Suprapubic skin (tissue), 4 donors: ENCODE results near the gene PDE5A. TPM values are rescaled to one million over a fixed set of nuclear protein-coding genes. Genes with fewer than 3 reads are reported as not detected.
A peak's percentile ranks its signal among the peaks of the same experiment; 100 is the strongest.

Experiments used
- DNase-seq, 2 donors: peaks; one replicate each; pipeline ENCODE4 v3.0.0-alpha.2; 2019; ENCODE audit warnings: low spot score in 2 of 2
- H3K27ac ChIP-seq: fragments of 200-600 bp; sonication (generic); one replicate; pipeline ENCODE4 v1.5.1; 2019
- H3K27me3 ChIP-seq: fragments of 200-600 bp; sonication (generic); one replicate; pipeline ENCODE4 v1.5.1; 2019
- H3K36me3 ChIP-seq: fragments of 200-600 bp; sonication (generic); one replicate; pipeline ENCODE4 v1.5.1; 2019
- H3K4me1 ChIP-seq: fragments of 200-600 bp; sonication (generic); one replicate; pipeline ENCODE4 v1.5.1; 2019
- H3K4me3 ChIP-seq: fragments of 200-600 bp; sonication (generic); one replicate; pipeline ENCODE4 v1.5.1; 2019; ENCODE audit warnings: mild to moderate bottlenecking
- H3K9me3 ChIP-seq: fragments of 200-600 bp; sonication (generic); one replicate; pipeline ENCODE4 v1.5.1; 2019
- EP300 ChIP-seq: sonication (generic); formaldehyde crosslinking; IDR thresholded peaks from one replicate; pipeline ENCODE4 v1.6.1; 2017; ENCODE audit warnings: antibody characterized with exemption
- POLR2A ChIP-seq, 2 donors: fragments of 450-650 bp; IDR thresholded peaks; one replicate each; pipeline ENCODE4 v1.6.1; 2017; ENCODE audit warnings: antibody characterized with exemption in 2 of 2, mild to moderate bottlenecking in 2 of 2, moderate library complexity in 2 of 2
- POLR2AphosphoS5 ChIP-seq, 3 donors: sonication (generic); formaldehyde crosslinking; IDR thresholded peaks; one replicate each; pipeline ENCODE4 v1.6.1; 2017; ENCODE audit warnings: antibody characterized with exemption in 3 of 3
- WGBS: methylation state at CpG from one replicate; pipeline ENCODE4 v1.1.5; 2018; 5-methylcytosine and 5-hydroxymethylcytosine counted together
- total RNA-seq, 4 donors: library from RNA; depleted of rRNA; stranded (reverse); fragments of >200 nt; gene quantifications; one replicate each; pipeline ENCODE4 v1.1.0, GENCODE V29; 2016
- TF ChIP-seq, protein P1 (sequence below), 2 donors: fragments of 200-600 bp in 1 of 2; fragments of 450-650 bp in 1 of 2; sonication (generic) in 1 of 2; IDR thresholded peaks; one replicate each; pipeline ENCODE4 v1.5.1; 2016 to 2019; ENCODE audit warnings: antibody characterized with exemption in 2 of 2, mild to moderate bottlenecking in 1 of 2, moderate library complexity in 1 of 2

The PDE5A gene
- total RNA-seq, 4 donors from 2014 or later = 6.4 to 20.0 (median 9.8) TPM

DNA sequence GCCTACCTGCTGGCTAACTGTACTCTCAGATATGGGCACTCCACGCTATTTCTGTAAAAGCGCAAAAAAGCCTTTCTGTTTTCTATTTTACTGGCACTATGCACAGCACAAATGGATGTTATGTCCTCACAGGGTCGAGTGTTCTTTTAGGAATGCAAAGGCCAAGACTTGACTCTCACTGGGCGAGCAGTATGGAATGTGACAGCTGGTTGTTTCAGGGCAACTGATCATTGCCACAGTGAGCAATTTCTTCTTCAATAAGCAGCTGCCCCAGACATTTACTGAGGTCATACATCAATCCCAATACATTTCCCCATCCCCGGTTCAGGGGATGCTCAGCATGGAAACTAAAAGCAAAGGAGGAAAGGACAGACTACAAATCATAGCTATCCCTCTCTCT, 58.2 kb downstream of the PDE5A start:
- Histone ChIP-seq H3K4me1 (no peaks in the 10 kb centered on the region), H3K36me3 (no peaks in the 10 kb centered on the region), H3K9me3 (no peaks in the 10 kb centered on the region), H3K4me3 (no peak overlapping the region), H3K27me3 (no peaks in the 10 kb centered on the region), H3K27ac (no peak overlapping the region)
- DNase-seq = no peak
- no peak for TF ChIP-seq POLR2A (IDR thresholded peaks at IDR 0.05)
- TF ChIP-seq POLR2AphosphoS5 (IDR thresholded peaks at IDR 0.05) = no peak
- TF ChIP-seq, protein P1, sequence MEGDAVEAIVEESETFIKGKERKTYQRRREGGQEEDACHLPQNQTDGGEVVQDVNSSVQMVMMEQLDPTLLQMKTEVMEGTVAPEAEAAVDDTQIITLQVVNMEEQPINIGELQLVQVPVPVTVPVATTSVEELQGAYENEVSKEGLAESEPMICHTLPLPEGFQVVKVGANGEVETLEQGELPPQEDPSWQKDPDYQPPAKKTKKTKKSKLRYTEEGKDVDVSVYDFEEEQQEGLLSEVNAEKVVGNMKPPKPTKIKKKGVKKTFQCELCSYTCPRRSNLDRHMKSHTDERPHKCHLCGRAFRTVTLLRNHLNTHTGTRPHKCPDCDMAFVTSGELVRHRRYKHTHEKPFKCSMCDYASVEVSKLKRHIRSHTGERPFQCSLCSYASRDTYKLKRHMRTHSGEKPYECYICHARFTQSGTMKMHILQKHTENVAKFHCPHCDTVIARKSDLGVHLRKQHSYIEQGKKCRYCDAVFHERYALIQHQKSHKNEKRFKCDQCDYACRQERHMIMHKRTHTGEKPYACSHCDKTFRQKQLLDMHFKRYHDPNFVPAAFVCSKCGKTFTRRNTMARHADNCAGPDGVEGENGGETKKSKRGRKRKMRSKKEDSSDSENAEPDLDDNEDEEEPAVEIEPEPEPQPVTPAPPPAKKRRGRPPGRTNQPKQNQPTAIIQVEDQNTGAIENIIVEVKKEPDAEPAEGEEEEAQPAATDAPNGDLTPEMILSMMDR (IDR thresholded peaks at IDR 0.05) = no peak
- TF ChIP-seq EP300 = no peak
- 71% methylated on average over 5 of the region's 5 CpGs for WGBS

DNA sequence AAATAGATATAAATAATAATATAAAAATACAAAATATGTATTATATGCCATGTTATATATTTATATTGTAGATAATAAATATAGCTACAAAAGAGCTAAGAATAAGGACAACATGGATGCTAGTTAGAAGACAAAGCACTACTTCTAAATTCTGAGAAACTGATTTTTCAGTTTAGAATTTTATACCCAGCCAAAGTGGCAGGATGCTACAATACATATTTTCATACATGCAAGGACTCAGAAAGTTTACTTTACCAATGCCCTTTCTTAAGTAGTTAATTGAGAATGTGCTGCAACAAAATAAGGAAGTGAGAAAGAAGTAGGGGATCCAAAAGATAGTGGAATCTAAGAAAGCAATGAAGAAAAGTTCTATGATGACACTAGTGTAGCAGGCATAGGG, 64.5 kb downstream of the PDE5A start:
- DNase-seq = no peak
- Histone ChIP-seq H3K27me3 (no peaks in the 10 kb centered on the region), H3K27ac (no peak overlapping the region), H3K36me3 (no peaks in the 10 kb centered on the region), H3K4me1 (no peaks in the 10 kb centered on the region), H3K9me3 (peaks cover 18% of the 10 kb centered on the region), H3K4me3 (no peak overlapping the region)
- no peak for TF ChIP-seq EP300
- TF ChIP-seq POLR2AphosphoS5 (IDR thresholded peaks at IDR 0.05) = no peak
- TF ChIP-seq, protein P1 (IDR thresholded peaks at IDR 0.05) = no peak
- TF ChIP-seq POLR2A (IDR thresholded peaks at IDR 0.05) = no peak

DNA sequence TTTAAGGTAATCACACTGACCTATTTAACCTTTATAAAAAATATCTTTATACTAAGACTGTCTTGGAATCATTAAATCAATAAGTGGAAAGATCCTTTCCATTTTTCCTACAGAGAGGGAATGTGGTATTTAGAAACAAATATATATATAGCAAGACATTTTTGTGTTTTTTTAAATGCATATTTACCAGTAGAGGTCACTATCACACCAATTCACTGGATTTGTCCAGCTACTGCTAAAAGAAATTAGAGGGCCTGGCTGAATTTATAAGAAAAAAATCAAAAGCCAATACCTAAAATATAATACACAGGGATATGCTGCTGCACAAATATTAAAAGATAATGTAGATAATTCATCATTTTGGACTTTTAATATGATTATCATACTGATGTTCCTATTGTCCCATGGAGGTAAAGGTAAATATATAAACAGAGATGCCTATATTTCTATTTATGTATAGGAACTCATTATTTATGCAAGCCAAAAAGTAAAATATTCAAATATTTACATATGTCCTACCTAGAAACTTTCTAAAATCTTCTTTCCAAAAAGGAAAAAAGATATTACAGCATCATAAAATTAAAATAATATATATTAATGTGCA, 69.5 kb downstream of the PDE5A start:
- Histone ChIP-seq H3K36me3 (no peaks in the 10 kb centered on the region), H3K27me3 (no peaks in the 10 kb centered on the region), H3K4me3 (no peak overlapping the region), H3K4me1 (no peaks in the 10 kb centered on the region), H3K27ac (no peak overlapping the region), H3K9me3 (peaks cover 7% of the 10 kb centered on the region)
- TF ChIP-seq POLR2AphosphoS5 (IDR thresholded peaks at IDR 0.05) (no peak), EP300 (no peak), POLR2A (IDR thresholded peaks at IDR 0.05) (no peak)
- TF ChIP-seq, protein P1 (IDR thresholded peaks at IDR 0.05) = peak; percentile 2 to 13
- DNase-seq = no peak

DNA sequence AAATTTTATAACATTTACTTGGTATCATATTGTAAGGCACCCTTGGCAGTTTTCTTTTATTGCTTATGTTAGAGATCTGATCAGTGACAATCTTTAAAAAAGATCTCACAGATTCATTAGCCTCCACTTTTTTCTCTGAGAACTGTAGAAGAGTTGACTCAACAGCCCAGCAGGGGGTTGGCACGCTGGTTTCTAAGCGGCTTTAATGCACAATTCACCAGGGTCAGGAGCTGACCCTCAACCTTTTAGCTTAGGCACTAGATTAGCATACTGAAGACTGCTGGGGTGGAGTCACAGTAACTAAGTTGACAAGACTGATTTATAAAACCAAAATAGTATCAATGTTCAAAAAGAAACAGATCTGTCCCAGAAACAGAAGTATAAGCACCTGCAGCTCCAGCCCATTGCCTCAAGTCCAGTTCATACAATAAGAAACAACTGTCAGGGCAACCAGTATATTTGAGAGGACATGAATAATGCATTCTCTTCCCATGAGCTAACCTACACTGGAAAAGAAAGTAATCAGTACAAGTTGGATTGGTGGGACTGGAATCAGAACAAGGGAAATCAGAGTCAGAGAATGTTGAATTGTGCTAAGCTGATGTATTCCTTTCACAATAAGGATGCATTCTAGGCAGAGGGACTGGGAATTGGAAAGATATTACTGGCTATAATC, 77.6 kb downstream of the PDE5A start:
- TF ChIP-seq POLR2AphosphoS5 (IDR thresholded peaks at IDR 0.05) = no peak
- TF ChIP-seq, protein P1 (IDR thresholded peaks at IDR 0.05) = no peak
- Histone ChIP-seq H3K4me3 (no peak overlapping the region), H3K9me3 (no peaks in the 10 kb centered on the region), H3K27me3 (no peaks in the 10 kb centered on the region), H3K36me3 (no peaks in the 10 kb centered on the region), H3K27ac (no peak overlapping the region), H3K4me1 (no peaks in the 10 kb centered on the region)
- no peak for DNase-seq
- 86% methylated on average over 2 of the region's 2 CpGs for WGBS

DNA sequence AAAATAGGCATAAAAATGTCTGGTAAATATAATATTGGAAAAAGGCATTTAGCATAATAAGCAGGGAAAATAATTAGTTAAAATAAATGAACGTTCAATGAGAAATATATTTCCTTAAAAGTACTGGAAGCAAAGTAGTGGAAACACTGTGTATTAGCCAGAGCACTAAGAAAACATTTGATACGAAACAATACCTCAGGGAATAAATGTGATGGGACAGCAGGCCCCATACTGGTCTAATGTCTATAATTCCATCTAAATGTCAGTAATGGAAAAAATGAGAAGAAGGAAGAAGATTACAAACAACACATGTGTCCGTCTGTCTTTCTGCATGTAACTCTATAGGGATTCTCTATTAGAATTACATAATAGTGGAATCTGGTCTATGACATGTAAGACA, 79.0 kb downstream of the PDE5A start:
- 84% methylated on average over 3 of the region's 3 CpGs for WGBS
- TF ChIP-seq POLR2A (IDR thresholded peaks at IDR 0.05) = no peak
- TF ChIP-seq, protein P1 (IDR thresholded peaks at IDR 0.05) = no peak
- TF ChIP-seq POLR2AphosphoS5 (IDR thresholded peaks at IDR 0.05) = no peak
- TF ChIP-seq EP300 = no peak

More for the DNA sequence above, 79.0 kb downstream of the PDE5A start:
- DNase-seq = no peak
- H3K27ac ChIP-seq = no peak overlapping the region
- no peaks in the 10 kb centered on the region for H3K4me1 ChIP-seq
- H3K27me3 ChIP-seq = no peaks in the 10 kb centered on the region
- H3K9me3 ChIP-seq = no peaks in the 10 kb centered on the region
- H3K4me3 ChIP-seq = no peak overlapping the region
- H3K36me3 ChIP-seq = no peaks in the 10 kb centered on the region
